Subcutaneous adipose tissue (tissue), 4 donors: Measurements from ENCODE around the gene KDM2B. TPM values are rescaled to one million over a fixed set of nuclear protein-coding genes. Genes with fewer than 3 reads are reported as not detected.

ENCODE experiments used
- total RNA-seq, 4 donors: library from RNA; depleted of rRNA; stranded (reverse); fragments of >200 nt; gene quantifications; one replicate each; pipeline ENCODE4 v1.1.0, GENCODE V29; 2016
- TF ChIP-seq, protein P1 (sequence below): fragments of 450-650 bp; IDR thresholded peaks from one replicate; pipeline ENCODE4 v1.5.1; 2016; ENCODE audit warnings: low read depth, mild to moderate bottlenecking, control low read depth, antibody characterized with exemption, moderate library complexity

Gene KDM2B
- total RNA-seq, 4 donors from 2014 or later, result 13.9 to 22.6 (median 16.2) TPM

- TF ChIP-seq, protein P1, sequence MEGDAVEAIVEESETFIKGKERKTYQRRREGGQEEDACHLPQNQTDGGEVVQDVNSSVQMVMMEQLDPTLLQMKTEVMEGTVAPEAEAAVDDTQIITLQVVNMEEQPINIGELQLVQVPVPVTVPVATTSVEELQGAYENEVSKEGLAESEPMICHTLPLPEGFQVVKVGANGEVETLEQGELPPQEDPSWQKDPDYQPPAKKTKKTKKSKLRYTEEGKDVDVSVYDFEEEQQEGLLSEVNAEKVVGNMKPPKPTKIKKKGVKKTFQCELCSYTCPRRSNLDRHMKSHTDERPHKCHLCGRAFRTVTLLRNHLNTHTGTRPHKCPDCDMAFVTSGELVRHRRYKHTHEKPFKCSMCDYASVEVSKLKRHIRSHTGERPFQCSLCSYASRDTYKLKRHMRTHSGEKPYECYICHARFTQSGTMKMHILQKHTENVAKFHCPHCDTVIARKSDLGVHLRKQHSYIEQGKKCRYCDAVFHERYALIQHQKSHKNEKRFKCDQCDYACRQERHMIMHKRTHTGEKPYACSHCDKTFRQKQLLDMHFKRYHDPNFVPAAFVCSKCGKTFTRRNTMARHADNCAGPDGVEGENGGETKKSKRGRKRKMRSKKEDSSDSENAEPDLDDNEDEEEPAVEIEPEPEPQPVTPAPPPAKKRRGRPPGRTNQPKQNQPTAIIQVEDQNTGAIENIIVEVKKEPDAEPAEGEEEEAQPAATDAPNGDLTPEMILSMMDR, result no peak
Measured at GRCh38 chr12:121504505-121504904, 76.3 kb downstream of the KDM2B start.

- TF ChIP-seq, protein P1, result no peak
Measured at GRCh38 chr12:121503395-121503794, 77.4 kb downstream of the KDM2B start.

- TF ChIP-seq, protein P1, result no peak
Measured at GRCh38 chr12:121501946-121502345, 78.9 kb downstream of the KDM2B start.

GRCh38 chr12:121499929-121500793, 80.7 kb downstream of the KDM2B start:
- TF ChIP-seq, protein P1, result no peak

DNA sequence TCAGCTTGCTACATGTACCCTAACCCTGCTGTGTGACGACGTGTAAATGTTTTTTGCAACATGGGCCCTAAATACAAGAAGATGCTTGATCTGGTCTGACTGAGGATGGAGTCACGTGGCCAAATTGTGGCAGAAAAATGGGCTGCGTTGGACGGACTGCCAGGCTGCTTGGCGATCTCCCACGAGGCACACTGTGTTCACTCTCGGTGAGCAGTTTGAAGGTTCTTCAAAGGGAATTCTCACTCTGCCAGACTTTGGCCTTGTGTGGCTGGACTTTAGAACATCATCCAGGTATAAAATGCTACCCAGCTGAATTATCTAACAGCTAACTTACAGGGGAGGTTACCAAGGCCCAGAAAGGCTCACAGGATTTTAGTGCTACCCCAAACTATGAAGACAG, 85.1 kb downstream of the KDM2B start:
- TF ChIP-seq, protein P1, result no peak

DNA sequence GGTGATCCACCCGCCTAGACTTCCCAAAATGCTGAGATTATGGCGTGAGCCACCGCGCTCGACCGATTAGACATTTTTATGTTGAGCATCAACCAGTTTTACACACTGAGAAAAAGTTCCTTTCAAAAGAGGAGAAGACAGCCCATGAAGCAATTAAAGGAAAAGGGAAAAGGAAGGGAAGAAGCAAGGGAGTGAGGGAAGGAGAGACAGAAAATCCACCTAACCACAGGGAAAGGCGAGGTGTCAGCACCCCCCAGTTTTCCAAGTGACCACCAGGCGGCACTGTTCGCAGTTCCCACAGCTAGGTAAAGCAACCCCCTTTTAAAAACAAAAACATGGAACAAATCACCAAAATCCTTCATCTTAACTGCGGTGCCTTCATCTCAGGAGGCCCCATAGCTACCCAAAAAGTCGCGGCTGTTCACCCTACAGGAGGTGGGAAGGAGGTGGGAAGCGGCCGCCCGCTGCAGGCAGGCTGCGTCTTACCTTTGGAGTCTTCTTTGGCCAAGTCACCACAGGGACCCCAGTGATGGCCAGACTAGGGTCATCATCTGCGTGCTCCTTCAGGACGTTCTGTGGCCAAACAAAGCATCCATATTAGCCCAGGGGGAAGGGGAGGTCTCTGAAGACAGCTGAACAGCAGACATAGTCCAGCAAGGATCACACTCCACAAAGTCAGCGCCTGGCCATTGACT, 86.6 kb downstream of the KDM2B start:
- TF ChIP-seq, protein P1, result no peak

DNA sequence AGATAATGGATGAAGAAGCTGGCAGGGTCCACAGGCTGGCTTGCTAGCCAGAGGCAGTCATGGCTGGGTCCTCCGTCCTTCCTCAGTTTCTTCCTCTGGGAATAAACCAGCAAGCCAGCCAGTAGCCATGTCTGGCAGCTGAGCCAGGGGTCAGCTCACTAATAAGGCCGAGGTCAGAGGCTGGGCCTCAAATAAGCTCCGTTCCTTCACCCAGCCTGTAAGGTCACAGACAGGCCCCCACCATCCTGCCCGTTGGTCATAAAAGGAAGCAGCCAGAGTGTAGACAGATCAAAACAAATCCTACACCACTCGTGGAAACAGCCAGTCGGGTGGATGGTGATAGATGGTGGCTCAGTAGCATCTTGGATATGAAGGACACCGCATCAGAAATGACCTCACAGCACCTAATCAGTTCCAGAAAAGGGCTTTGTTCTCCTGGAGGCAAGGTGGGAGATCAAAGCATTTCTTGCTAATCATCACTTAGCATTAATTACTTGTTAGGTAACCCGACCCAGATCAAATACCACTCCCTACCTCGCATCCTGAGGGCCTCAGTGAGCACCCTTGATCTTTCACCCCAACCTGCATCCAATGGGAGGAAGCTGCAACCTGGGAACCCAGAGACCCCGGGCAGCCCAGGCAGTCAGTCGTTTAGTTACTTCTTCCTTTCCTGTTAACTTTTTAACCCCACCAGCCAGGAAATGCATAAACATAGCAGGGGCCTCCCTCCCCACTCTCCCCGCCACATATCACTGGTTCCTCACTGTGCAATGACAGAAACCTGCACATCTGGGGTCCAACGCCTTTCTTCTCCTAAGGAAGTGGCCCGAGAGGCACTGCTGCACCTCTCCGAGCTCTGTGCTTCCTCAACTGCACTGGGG, 90.2 kb downstream of the KDM2B start:
- TF ChIP-seq, protein P1, result no peak
